DMS53 (cell line): Measurements from ENCODE around the gene CXCL14.
A peak's percentile ranks its signal among the peaks of the same experiment; 100 is the strongest.

Experiments
- DNase-seq: peaks from one replicate; lab custom pipeline; 2025; lab: John Stamatoyannopoulos, UW

The CXCL14 gene

DNA sequence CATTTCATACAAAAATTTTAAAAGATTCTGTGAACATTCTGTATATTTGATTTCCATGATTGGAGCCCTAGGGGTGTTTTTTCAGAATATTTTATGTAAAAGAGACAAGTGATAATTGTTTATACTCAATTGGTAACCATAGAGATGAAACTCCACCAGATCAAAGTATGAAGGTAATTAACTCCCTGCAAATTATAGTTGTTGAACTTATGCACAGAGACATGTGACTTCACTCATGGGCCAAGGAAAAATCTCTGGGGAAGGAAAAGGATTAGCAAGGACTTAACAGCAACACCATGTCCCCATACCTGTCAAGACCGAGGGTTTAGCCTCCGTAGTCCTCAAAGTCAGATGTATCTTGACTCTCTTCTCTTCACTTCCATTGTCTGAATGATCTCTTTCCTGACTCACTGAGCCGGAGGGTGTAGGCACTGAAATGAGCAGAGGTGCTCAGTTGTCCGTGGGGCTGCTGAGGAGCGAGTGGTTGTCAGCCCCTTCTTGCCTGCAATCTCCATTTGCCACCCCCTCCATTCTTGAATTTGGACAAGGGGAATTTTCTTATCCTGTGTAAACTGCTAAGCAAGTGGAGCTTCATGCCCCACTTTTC is 17.5 kb upstream of the CXCL14 start:
- DNase-seq = no peak

- no peak for DNase-seq
Measured at GRCh38 chr5:135594416-135594960, 15.7 kb upstream of the CXCL14 start.

- no peak for DNase-seq
Measured at GRCh38 chr5:135593886-135594285, 15.1 kb upstream of the CXCL14 start.

DNA sequence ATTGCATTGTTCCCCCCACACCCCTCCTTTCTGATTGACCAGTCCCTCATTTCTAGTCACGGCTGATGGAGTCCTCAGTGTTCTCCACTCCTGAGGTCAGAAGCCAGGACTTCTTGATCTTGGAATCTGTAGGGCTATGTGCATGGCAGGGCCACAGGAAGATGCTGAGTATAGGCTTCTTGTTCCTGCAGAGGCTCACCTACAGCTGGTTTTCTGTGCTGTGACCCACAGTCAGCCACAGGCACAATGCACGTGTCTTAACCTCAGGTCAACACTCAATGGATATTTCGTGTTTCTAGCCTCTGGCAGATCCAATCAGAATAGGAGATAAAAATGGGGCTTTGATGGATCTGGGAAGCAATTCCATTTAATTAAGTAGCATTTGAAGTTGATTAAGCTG is 14.3 kb upstream of the CXCL14 start:
- DNase-seq = no peak

DNA sequence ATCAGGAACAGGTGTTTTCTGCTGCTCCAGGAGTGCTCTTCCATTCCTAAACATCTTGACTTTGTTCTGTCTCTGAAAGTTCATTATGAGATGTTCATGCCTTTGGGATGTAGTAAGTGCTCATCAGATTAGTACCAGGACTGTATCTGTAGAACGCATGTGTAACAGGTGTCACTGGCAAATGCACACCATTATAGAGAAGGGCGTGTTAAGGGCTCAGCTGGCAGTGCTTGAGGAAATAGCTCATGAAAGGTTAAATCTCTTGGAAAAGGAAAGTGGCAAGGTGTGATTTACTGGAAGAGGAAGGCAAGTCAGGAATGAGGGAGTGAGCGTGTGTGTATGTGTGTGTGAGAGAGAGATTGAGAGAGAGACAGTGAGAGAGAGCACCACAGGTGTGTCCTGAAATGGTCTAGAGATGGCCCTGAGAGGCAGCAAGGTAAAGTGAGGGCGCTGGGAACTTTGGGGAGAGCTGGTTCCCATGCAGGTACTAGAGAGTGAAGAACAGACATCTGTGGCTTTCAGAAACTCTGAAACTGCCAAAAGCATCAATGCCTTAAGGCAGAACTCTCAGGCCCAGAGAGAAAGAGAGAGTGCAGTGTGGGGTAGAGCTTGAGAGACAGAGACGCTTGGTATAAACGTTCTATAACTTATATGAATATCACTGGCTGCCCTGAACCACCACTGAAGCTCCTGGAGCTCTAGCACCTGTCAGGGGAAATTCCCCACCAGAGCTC is 13.7 kb upstream of the CXCL14 start:
- no peak for DNase-seq

DNA sequence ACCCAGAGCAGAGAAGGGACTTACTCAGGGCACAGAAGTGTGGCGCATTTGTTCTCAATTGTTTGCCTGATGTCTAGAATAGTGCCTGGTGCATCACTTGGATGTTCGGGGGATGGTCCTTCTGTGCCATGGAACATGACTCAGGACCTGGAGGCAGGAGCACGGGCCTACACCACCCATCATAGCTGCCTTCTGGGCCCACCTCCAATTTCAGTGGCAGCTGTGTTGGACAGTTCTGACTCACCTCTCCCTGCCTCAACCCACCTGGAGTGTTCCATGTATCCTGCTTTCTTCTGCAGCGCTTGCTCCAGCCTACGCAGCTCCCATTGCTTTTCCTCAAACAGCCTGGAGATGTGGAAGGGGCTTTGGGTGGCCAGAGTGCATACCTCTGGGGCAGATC is 12.5 kb upstream of the CXCL14 start:
- DNase-seq = peak; percentile 40

DNA sequence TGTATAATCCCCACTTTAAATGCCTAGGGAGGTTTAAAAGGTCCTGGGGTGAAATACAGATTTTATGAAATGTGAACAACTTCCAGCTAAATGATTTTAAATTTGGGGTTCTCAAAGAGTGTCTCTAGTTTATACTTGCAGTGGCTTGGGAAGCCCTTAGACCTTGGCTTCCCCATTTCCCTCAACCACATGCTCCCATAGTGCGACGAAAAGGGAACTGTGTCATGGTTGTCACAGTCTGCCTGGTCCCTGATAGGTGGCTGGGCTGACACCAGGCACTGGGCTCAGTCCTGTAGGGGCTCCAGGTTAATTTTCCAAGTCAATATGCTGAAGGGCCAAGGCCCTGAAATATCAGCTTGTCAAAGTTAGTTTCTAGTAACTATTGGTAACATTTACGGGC is 10.4 kb upstream of the CXCL14 start:
- DNase-seq = no peak

GRCh38 chr5:135587721-135588663 is 9.2 kb upstream of the CXCL14 start:
- DNase-seq = no peak

DNA sequence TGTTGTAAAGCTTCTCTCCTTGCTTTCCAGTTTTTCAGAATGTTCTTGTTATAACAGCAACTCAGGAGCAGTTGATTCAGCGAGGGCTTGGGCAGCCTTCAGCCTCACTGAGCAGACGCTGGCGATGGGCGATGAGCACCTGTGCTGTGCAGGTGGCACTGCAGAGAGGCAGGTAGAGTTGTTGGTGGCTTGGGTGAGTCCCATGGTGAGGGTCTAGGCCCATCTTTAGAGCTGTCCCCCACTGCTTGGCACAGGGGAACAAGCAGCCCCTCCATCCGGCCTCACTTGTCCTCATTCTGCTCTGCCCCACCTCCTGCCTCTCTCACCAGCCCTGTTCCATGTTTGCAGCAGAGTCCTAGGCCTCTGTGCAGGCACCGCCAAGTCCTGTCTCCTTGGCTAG is 6.1 kb upstream of the CXCL14 start:
- no peak for DNase-seq

DNA sequence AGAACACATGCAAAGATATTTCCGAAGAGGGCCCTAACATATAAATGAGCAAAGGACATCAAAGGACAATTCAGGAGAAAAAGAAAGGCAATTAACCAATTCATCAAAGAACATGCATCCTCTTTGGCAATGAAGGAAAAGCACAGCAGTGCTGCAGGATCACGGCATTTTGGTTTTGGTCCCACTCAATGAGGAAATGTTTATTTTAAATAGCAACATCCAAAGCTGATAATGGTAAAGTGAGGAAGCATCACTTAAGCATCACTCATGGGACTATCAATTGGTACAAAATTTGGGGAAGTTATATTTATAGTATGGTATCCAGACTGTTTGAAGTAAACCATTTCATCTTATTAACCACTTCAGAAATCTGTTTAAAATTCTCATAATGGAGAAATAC is 5.5 kb upstream of the CXCL14 start:
- DNase-seq = no peak

GRCh38 chr5:135582099-135582781 is 3.4 kb upstream of the CXCL14 start:
- no peak for DNase-seq

GRCh38 chr5:135578305-135578684 is 496 bp downstream of the CXCL14 start:
- DNase-seq = no peak

DNA sequence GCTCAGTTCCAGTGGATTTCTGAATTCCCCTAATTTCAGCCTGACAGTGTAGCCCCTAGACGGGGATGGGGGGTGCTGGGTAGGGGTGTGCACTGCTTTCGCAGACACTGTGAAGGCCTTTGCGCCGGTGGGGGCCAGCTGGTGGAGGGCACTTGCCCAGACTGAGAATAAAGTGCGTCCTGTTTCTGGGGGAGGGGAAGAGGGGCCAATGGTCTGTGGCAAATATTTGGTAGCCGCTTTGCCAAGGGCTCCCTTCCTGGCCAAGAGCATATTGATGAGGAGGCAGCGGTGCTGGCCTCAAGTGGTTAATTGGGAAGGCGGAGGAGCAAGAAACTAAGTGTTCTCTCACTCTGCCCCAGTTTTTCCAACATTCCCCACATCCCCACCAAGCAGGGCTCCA is 1.4 kb downstream of the CXCL14 start:
- DNase-seq = no peak

GRCh38 chr5:135576075-135576599 is 2.7 kb downstream of the CXCL14 start:
- DNase-seq = no peak

DNA sequence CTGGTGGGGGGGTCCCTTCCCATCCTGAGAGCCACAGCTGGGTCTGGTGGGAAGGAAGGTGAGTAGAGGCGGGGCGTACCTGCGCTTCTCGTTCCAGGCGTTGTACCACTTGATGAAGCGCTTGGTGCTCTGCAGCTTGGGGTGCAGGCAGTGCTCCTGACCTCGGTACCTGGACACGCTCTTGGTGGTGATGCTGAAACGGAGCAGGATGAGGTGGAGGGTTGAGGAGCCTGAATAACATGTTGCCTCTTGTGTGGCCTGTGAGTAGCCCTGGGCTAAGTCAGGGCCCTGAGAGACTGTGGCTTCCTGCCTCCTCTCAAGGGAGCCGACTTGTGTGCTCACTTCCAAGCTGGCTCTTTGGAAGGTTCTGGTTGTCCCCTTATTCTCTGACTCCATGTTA is 4.3 kb downstream of the CXCL14 start:
- DNase-seq = no peak

DNA sequence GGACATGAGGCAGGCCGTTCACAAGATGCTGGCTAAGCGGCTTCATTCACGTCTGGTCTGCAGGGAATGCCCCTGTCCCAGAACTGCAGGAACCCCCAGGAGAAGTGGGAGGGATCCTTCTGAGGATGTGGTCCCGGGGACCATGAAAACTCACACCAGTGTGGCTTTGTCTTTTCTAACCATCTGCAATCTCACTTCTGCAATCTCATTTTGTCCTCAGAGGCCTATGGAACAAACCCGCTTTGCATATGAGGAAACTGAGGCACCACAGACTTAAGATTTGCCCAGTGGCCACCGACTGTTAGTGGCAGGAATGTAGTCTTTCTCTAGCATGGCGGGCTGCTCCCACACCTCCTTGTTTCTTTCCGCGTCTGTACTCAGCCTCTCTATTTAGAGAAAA is 6.9 kb downstream of the CXCL14 start:
- DNase-seq = no peak

- no peak for DNase-seq
Measured at GRCh38 chr5:135571066-135571609, 7.7 kb downstream of the CXCL14 start.

GRCh38 chr5:135570453-135570764 is 8.4 kb downstream of the CXCL14 start:
- DNase-seq = no peak

DNA sequence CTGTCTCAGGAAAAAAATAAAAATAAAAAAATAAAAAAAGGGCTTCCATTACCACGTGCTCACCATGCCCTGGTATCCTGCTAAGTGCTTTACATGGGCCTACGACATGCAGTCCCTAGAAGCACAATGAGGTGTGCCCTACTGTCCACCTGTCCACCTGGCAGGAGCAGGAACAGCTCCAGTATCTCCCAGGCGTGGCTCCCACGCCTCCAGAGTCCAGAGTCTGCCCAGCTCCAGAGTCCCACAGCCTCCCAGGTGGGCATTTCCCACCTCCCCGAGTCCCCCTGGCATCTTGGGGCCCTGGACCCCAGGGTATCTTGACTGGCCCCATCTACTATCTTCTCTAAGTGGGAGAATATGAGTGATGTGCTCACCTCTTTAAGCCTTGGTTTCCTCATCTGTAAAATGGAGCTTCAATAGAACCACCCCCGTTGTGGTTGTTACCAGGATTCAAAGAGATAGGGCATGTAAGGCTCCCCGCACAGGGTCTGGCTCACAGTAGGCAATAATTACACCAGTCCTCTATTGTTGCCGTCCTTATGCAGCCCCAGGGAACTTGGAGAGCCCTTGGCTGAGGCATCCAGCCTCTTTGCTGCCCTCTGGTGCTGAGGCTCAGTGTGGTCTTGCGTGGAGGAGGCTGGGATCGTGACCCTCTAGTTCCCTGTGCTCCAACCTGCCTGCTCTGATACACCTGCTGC is 8.9 kb downstream of the CXCL14 start:
- peak; percentile 89 for DNase-seq

DNA sequence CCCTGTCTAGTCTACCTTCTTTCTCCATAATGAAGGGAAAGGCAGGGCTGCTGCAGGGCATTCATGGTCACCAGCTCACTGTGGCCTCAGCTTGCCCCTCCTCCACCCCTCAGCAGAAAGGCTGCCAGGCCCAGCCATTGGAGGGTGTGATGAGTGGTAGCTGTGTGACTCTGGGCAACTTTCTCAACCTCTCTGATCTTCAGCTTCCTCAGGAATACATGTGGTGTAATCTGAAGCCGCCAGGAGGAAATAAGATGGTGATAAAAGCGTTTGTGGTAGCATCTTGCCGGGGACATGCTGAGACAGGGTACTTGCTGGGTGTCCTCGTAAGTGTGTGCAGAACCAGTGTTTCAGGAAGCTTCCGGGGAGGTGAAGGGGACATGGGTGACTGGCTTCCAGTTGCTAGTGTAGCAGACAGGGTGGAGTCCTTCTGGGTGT is 9.8 kb downstream of the CXCL14 start:
- no peak for DNase-seq

DNA sequence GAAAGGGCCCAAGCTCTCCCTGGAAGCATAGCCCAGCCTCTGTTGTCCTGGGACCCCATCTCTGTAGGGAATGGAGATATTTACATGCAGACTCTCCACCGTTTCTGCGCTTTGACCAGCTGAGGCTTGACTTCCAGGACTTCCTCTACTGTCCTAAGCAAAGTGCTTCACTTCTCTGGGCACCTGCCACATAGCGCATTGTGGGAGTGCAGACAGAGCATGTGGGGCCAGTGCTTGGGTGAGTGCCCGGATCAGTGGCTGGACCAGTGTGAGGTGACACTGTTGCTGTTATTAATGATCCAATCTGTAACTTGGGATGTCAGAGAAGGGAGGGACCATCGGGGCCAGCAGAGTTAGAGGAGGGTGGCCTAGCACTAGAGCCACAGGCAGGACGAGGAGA is 10.5 kb downstream of the CXCL14 start:
- DNase-seq = peak; percentile 24
